HG03575 (cell line): ENCODE measurements around the gene CCL11.
"Not testable (repeated sequence)": the region's sequence is repeated elsewhere in the genome, so short reads cannot be mapped to it uniquely, and the experiment has no call there.

ENCODE experiments used
- ATAC-seq: cut with Tn5 transposase; IDR thresholded peaks from one replicate; pipeline ENCODE4 v1.9.1; 2021; ENCODE audit not compliant: unreplicated experiment, insufficient number of reproducible peaks, low FRiP score; ENCODE audit errors: extremely low read depth

The CCL11 gene

GRCh38 chr17:34302636-34303035 is 17.1 kb downstream of the CCL11 start:
- no peak for ATAC-seq

GRCh38 chr17:34303606-34304005 is 18.1 kb downstream of the CCL11 start:
- ATAC-seq, result no peak

GRCh38 chr17:34305061-34305460 is 19.5 kb downstream of the CCL11 start:
- no peak for ATAC-seq

- ATAC-seq, result no peak
These were observed 20.1 kb downstream of the CCL11 start for GRCh38 chr17:34305606-34306005.

GRCh38 chr17:34306466-34306865 is 20.9 kb downstream of the CCL11 start:
- ATAC-seq, result no peak

- no peak for ATAC-seq
These were observed 21.6 kb downstream of the CCL11 start for GRCh38 chr17:34307110-34307509.

GRCh38 chr17:34308371-34308770 is 22.8 kb downstream of the CCL11 start:
- no peak for ATAC-seq

GRCh38 chr17:34311291-34311690 is 25.7 kb downstream of the CCL11 start:
- no peak for ATAC-seq

GRCh38 chr17:34312080-34312479 is 26.5 kb downstream of the CCL11 start:
- no peak for ATAC-seq

- ATAC-seq, result no peak
These were observed 27.6 kb downstream of the CCL11 start for GRCh38 chr17:34313164-34313563.

- no peak for ATAC-seq
These were observed 28.7 kb downstream of the CCL11 start for GRCh38 chr17:34314279-34314678.

- ATAC-seq, result no peak
These were observed 32.9 kb downstream of the CCL11 start for GRCh38 chr17:34318474-34318873.

- no peak for ATAC-seq
These were observed 33.5 kb downstream of the CCL11 start, which contains the start of gene CCL8 for GRCh38 chr17:34319039-34319483. Gene CCL8 (plus strand): TSS chr17:34319435. CDS start chr17:34319502, 67 bp downstream.

GRCh38 chr17:34321964-34322363 is 36.4 kb downstream of the CCL11 start:
- no peak for ATAC-seq

GRCh38 chr17:34327580-34327979 is 42.0 kb downstream of the CCL11 start:
- not testable (repeated sequence) for ATAC-seq

GRCh38 chr17:34337701-34338100 is 52.2 kb downstream of the CCL11 start:
- ATAC-seq, result no peak
